DMS79 (cell line): ENCODE results near the gene FBXO4.
"Not testable (repeated sequence)": the region's sequence is repeated elsewhere in the genome, so short reads cannot be mapped to it uniquely, and the experiment has no call there.

ENCODE experiments used
- DNase-seq: peaks from one replicate; lab custom pipeline; 2025; lab: John Stamatoyannopoulos, UW

Gene FBXO4

DNA sequence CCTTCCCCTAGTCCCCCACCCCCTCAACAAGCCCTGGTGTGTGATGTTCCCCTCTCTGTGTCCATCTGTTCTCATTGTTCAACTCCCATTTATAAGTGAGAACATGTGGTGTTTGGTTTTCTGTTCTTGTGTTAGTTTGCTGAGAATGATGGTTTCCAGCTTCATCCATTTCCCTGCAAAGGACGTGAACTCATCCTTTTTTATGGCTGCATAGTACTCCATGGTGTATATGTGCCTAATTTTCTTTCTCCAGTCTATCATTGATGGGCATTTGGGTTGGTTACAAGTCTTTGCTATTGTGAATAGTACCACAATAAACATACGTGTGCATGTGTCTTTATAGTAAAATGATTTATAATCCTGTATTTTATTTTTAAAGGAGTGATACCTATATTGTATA is 57.8 kb downstream of the FBXO4 start:
- DNase-seq: not testable (repeated sequence)

DNA sequence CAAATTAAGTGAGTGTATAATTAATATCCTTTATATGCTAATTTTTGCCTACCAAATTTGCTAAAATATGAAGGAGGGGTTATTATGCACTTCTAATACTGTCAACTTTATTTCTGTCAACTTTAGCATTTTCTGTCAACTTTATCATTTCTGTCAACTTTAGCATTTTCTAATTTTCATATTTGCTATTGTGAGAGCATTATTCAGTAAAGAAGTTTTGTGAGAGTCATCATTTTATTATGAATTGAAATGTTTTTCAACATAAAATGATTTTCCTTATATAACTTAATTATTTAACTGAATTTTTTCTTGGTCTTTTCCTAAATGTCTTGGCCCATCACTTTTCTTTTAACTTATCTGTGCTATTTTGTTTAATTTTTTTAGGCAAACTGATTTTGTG is 58.2 kb downstream of the FBXO4 start:
- no peak for DNase-seq

DNA sequence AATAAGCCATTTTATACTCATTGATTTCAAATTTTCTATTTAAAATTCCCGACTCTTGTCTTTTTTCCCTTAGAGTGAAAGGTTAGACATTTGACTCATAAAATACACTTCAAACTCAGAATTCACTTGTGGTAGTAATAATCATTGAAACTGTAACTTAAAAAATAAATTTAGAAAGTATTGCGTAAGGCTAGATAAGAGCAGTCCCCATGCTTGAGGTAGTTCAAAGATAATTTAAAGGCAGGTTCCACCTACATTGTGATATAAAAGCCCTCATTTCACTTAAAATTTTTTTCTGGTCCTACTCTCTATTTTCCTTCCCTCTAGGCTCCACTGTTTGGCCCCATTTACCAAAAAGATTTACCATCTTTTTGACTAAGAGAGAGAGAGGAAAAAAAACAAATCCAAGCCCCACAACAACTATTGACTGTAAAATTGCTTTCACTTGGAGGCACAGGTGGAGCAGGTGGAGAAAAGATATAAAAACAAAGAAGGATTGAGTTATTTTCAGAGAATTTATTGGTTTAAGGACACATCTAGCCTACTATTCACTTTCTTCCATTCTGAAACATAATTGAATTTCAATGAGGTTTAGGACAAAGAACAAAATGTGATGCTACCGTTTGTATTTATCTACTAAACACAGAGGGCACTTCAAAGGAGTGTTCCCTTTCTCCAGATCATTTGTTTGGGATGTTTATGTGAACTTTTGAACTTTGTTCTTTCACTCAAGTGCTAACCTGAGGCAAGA is 61.0 kb downstream of the FBXO4 start:
- no peak for DNase-seq
